ENCODE results near the gene CD8B2.
"Not testable (repeated sequence)": the region's sequence is repeated elsewhere in the genome, so short reads cannot be mapped to it uniquely, and the experiment has no call there.

- not testable (repeated sequence) for TF ChIP-seq EP300 (IDR thresholded peaks at IDR 0.05; ENCODE audit: borderline replicate concordance in 1 of 2, low read depth in 1 of 2, low read length in 1 of 2); CTCF (IDR thresholded peaks at IDR 0.05); POLR2AphosphoS5 (IDR thresholded peaks at IDR 0.05; ENCODE audit: low read depth, low read length); TAF1 (IDR thresholded peaks at IDR 0.05; ENCODE audit: borderline replicate concordance, low read depth, low read length); MAX (IDR thresholded peaks at IDR 0.05; ENCODE audit: low read depth); RFX5 (IDR thresholded peaks at IDR 0.05; ENCODE audit: low read length); FOXM1 (IDR thresholded peaks at IDR 0.05; ENCODE audit: low read depth); REST (IDR thresholded peaks at IDR 0.05; ENCODE audit: low read depth, low read length); GABPA (IDR thresholded peaks at IDR 0.05; ENCODE audit: low read depth); SMC3 (IDR thresholded peaks at IDR 0.05; ENCODE audit: low read depth, low read length); YY1 (IDR thresholded peaks at IDR 0.05; ENCODE audit: low read depth); CHD2 (IDR thresholded peaks at IDR 0.05; ENCODE audit: low read length, partially characterized antibody); USF2 (IDR thresholded peaks at IDR 0.05; ENCODE audit: borderline replicate concordance, low read depth, low read length)
Observed at GRCh38 chr2:106559786-106560185, 72.6 kb downstream of the CD8B2 start.

All from SK-N-SH (cell line).